Hippocampal formation (tissue), 2 donors: ENCODE measurements around the gene CLPSL2.
"Not testable (repeated sequence)": the region's sequence is repeated elsewhere in the genome, so short reads cannot be mapped to it uniquely, and the experiment has no call there.

Source experiments
- DNase-seq, 2 donors: peaks; one replicate each; lab custom pipeline; 2025; lab: John Stamatoyannopoulos, UW

Gene CLPSL2, protein sequence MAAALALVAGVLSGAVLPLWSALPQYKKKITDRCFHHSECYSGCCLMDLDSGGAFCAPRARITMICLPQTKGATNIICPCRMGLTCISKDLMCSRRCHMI

DNA sequence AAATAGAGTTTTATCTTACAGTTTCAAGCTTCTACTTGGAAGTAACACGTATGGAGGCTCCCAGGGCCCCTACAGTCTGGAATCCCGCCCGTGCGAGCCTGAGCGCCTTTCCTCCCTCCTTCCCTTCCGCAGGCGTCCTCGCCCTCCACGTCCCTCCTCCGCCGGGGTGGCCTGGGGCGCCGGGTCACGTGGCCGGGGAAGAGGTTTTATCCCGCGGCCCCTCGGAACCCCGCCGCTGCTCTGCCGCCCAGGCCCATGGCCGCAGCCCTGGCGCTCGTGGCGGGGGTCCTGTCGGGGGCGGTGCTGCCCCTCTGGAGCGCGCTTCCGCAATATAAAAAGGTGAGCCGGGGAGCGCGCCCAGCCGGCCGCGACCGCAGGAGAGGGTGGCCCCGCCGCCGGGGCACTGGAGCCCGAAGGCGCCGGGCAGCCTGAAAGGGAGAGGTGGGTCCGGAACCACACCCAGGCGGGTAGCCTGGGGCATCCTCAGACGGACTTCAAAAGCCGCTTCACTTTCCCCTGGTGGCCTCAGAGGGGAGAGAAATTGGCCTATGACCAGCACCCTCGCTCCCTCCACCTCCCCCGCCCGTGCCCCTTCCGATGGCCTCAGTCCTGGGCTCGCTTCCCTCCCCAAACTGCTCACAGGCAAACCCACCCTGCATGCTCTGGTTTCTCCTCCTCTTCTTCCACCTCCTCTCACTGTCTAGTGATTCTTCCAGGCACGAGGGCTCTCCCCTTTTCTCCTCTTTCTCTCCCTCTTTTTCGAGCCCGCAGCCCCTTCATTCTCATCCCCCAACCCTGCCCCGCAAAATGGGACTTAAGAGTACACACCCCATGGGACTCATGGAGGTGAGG, at the start of gene CLPSL2:
Gene CLPSL2, plus strand, starts transcription at position 235 of the 852 bp plus-strand sequence. Its CDS starts 21 bp downstream, at position 256.
- no peak for DNase-seq

DNA sequence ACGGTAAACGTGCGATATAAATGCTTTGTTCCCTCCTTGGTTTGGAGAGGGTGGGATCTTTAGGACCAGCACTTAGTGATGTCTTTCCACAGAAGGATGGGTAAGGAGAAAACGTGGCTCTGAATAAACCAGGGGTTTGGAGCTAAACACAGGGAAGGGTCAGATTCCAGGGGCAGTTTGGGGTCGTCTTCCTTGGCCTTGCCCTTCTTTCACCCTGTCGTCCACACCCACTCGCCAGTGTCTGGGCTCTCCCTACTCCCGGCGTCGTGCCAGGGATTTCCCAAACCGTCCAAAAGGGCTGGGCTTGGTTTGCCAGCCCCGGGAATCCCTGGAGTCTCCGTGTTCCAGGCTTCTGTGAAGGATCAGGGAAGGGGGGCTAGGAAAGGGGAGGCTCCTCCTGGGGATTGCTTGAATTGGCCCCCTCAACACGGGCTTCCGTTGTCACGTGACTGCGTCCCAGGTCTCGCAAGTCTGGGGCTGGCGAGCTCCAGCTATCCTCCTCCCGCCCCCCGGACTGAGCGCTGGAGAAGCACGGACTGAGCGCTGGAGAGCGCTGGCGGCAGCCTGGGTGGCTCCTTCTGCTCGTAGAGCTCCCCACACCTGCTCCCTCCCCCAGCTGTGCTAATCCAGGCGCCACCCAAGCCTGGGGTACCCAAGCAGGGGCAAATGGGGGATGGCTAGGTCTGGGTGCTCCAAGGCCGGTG, 49.0 kb upstream of the CLPSL2 start:
- DNase-seq = peak in 1 of 2 donors; percentile 46

DNA sequence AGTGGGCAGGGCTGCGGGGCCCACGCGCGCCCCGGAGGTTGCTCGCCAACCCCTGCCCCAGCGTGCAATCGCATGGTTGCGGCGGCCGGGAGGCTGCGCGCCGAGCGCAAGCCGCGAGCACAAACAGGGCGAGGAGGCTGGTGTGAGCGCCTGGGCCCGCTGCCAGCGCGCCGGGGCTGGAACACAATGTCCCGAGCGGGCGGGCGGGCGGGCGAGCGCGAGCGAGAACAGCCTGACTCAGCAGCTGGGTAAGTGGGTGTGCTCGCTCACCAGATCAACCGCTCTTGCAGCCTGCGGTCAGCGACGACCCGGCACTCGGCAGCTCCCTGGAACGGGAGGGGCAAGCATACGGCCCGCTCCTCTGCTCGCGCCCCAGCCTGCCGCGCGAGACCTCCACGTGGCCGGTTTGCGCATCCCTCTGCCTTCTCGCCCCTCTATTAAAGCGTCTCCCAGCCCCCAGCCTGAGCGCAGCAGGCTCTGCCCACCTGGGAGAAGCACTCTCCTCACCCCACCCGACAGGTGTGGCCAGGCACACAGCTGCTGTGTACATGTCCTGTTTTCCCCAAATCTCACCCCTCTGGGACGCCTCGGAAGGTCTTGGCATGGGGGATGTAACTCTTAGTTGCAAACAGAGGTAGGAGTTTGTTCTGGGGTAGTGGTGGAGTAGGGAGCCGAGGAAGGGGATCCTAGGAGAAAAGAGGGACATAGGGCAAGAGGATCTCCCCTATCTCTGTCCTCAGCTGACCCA, 48.3 kb upstream of the CLPSL2 start:
- DNase-seq = peak; percentile 88 to 89

DNA sequence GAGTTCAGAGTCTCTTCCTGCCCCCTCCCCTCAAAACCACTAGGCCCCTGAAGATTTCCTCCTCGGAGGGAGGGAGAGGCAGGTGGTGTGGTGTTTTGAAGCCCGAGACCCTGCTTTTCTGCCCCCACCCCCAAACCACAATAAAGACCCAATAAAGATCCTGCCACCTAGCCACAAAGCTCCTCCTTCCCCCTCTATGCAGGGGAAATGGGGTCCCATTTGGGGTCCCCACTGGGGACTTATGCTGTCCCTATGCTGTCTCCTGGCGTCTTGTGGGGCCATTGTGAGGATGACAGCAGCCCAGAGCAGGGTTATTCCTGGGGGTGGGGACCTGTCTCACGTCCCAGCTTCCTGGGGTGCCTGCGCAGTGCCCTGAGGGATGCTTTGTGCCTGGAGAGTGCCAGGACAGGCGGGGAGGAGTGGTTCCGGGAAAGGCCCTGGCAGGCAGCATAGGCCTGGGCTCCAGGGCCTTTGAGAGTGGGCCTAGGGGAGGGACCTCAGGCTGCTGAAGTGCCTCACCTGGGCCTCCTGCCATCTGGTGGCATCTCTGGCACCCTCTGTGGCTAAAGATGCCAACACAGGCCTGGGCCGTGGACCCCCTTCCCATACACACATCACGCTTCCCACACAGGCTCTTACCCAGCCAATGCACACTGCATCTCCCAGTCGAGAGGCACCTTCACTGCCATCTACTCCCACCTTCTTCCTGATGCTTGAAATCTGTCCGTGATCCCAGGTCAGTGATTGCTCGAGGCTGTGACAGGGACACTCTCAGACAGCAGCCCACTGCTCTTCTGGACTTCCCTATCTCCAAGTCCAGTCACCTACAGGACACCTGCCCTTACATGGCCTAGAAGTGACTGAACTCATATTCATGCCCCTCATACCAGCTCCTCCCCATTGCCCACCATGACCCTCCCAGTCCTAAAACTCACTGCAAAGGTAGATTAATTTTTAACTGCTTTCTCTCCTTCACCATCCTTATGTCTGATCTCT, 47.4 kb upstream of the CLPSL2 start:
- peak in 1 of 2 donors; percentile 40 for DNase-seq

DNA sequence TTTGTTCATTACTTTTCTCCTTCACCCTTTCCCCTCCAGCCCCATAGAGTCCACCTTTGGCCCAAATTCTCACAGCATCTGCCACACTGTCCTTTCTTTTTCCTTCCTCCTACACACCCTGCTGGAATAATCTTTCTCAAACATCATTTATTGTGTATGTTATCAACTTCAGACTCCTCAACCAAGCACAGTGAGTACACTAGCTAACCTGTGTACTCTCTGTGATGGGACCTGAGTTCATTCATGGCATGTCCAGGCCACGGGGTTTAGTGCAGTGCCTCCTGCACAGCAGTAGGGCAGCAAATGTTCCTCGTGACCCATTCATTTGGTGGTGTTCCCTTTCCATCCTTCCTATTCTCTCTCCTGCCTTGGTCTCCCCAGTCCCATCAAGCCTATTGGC, 46.7 kb upstream of the CLPSL2 start:
- DNase-seq = no peak

DNA sequence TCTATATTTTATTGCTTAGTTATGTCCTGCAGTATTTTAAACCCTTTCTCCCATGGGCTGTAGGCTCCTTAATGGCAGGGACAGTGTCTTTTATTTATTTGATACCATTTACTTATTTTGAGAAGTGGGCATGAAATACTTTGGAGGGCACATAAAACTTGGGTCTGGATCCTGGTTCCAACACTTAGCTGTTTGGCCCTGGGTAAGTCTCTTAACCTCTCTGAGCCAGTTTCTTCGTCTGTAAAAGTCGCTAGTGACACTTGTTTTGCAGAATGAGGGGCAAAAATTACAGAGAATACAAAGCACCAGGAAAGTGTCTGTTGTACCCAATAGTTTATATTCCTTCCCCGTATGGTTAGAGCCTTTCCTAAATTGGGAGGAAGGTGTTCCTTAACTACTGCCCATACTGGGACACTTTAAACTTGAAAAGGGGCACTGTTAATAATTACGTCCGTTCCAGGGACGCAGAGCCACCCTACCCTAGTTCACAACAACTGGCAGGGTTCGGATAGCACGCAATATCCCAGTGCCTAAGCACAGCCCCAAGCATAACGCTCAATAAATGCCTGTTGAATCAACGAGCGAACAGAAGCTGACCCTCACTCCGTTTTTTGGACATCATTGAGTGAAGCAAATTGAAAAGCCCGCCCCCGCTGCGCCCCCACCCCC, 45.5 kb upstream of the CLPSL2 start:
- DNase-seq = no peak

DNA sequence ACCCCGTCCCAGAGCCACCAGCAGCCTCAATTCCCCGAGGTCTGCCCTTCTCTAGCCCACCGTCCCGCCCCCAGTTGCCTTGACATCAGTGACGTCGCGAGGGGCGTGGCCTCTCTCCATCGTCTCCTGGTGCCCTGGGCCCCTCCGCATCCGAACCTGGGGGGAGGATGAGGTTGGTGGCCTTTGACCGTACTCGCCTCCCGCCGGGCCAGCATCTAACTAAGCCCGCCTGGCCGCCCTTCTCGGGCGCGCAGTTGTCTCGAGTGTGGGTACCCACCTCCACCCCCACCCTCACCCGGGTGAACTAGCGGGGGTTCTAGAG, 45.0 kb upstream of the CLPSL2 start:
- peak; percentile 88 to 90 for DNase-seq

DNA sequence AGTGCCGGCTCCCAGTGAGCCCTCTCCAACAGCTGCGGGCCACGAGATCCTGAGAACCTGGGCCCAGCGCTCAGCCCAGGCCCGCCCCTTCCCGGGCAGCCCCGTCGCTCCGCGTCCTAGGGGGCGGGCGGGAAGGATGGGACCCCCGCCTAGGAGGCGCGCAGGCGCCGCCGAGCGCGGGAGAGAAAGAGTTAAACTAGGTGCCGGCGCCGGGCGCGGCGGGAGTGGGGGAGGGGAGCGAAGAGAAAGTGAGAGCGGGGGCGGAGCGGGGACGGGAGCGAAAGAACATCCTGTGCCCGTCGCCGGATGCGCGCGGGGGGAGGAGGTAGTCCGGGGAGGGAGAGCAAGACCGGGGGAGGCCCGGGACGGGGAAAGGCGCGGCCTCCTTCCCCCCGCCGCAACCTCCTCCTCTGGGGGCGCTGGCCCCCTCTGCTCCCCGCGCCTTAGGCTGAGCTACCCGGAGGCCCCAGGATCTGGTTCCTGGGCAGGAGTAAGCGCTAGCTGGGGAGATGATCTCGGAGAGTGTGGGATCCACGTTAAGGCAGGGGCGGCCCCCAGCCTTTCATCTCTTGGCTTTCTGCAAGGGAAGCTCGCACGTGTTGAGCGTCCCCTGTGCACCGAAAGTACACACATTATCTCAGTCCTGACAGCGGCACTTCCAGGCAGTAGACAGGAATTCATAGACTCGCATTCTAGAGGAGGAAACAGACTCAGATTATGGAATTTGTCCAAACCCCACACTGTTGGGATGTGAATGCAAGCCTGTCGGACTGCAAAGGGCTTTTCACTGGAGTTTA, 44.5 kb upstream of the CLPSL2 start:
- peak; percentile 79 for DNase-seq

DNA sequence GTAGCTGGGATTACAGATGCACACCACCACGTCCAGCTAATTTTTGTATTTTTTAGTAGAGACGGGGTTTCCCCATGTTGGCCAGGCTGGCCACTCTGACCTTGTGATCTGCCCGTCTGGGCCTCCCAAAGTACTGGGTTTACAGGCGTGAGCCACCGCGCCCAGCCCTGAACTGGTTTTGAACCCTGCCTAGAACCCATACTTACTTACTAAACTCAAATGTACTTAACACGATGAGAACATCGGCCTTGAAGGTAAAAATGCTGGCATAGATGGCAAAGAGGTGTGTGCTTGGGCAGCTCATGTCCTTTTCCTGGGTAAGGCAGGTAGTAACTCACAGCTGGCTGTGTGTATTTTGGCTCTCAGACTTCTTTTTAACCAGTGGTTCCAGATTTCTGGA, 42.8 kb upstream of the CLPSL2 start:
- DNase-seq = no peak

DNA sequence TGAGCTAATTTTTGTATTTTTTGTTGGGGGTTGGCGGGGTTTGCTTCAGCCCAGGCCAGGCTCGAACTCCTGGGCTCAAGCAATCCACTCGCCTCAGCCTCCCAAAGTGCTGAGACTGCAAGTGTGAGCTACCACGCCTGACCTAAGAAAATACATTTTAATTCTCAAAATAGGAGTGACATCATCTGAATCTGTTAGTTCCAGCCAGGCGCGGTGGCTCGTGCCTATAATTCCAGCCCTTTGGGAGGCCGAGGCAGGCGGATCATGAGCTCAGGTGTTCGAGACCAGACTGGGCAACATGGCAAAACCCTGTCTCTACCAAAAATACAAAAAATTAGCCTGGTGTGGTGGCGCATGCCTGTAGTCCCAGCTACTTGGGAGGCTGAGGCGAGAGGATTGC, 42.1 kb upstream of the CLPSL2 start:
- not testable (repeated sequence) for DNase-seq

DNA sequence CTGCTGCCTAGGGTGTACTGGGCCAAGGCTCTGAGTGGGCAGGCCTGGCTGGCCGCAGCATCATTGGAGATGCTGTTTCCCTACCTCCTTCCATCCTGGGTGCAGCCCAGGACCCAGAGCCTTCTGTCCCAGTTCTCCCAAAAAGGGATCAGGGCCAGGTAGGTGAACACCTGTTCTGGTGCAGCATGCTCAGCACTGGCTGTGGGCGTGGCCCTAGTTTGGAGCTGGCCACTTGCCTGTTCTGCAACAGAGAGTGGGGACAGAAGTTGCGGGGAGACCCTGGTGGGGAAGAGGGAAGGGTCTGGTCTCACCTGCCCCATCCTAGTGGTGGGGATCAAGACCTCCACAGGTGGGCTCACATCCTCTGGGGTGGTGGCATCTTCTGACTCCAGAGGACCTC, 40.9 kb upstream of the CLPSL2 start:
- DNase-seq = no peak

DNA sequence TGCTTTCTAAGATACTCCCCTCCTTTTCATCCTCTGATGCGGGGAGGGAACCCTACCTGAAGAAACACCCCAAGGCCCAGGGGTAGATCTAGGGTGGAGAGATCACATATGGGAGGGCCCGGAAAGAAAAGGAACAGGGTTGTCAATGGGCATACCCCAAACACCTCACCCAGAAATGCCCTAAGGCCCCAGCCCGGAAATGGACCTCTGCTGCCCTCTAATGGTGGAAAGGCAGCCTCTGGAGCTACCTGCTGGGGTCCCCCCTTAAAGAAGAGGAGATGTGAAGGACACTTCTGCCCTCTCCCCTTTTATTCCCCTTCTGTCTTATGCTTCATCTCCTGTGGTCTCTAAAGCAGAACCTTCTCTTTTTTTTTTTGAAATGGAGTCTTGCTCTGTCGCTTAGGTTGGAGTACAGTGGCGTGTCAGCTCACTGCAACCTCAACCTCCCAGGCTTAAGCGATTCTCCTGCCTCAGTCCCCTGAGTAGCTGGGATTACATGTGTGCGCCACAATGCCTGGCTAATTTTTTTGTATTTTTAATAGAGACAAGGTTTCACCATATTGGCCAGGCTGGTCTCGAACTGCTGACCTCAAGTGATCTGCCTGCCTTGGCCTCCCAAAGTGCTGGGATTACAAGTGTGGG, 40.0 kb upstream of the CLPSL2 start:
- peak; percentile 51 to 71 for DNase-seq

DNA sequence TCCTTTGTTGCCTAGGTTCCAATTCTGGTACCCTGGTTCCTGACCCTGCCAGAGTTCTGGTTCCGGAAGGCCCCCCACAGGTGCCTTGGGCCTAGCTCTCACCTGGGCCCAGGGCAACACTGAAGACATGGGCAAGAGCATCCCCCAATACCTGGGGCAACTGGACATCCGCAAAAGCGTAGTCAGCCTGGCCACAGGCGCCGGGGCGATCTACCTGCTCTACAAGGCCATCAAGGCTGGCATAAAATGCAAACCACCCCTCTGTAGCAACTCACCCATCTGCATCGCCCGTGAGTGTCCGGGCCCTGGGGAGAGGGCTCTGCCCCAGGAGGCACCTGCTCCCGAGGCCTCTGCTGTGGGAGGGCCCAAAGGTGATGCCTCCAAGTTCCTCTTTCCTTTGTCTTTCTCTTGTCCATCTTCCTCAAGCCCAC, 39.4 kb upstream of the CLPSL2 start, which contains the start of gene ARMC12:
Gene ARMC12, plus strand, starts transcription at position 51 of the 431 bp plus-strand sequence. Its CDS starts 77 bp downstream, at position 128.
- DNase-seq = no peak

DNA sequence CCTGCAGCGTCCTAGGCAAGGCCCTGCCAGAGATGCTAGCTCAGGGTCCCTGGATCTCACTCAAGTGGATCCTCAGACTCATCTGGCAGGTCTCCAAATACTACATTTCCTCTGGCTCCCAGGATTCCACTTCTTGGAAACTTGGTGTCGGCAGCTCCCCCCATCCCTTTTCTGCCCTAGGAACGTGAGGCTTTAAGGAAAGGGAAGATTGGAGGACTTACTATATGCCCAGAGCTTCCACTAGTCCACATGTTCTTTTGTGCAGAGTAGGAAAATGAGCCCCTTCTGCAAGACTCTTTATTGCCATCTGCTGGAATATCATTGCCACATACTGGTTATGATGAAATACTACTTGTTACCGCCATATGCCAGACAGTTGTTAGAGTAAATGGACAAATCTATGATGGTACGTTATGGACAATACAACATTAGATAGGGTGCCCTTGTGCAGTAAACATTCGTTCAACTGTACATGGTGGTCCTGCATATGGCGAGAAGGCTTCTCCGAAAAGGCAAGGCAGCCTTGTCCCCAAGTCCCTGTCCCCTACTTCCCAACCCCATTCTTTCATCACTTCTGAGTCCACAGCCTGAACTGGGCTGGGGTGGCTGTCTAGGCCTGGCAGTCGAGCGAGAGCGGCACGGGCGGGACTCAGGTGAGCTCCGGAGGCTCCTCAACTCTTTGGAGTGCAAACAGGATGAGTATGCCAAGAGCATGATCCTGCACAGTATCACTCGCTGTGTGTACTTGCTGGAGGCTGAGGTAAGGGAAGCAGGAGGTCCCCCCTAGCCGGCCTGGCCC, 38.8 kb upstream of the CLPSL2 start:
- DNase-seq = peak in 1 of 2 donors; percentile 92

DNA sequence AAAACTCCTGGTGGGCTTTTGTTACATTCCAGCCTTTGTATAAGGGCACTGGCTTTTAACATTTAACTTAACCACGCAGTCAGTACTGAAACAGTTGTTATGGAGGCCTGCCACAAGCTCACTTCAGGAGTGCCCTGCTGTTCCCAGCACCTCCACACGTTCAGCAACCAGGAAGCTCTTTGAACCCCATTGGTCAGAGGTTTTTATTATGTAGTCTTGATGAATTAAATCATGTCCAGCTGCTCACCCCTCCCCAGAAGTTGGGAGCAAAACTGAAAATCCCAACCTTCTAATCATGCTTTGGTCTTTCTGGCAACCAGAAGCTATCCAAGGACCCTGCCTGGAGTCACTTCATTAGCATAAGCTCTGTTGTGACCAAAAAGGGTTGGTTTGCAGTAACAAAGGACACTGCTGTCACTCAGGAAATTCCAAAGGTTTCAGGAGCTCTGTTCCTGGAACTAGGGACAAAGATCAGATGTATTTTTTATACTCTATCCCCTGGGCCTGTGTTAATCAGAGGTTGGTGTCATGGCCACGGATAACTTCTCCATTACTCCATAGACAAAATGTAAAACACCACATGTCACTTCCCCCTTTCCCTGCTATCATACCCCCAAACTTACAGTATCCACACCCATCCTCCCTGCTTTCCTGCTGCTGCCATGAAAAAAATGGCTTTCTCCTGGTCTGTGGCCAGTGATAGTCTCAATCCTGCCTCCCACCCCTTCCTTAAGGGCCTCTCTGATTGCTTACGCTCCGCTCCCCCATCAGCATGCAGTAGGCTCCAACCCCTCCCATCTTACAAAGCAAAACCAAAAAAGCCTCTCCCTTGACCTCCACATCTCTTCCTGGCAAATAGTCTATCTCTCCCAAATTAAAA, 36.5 kb upstream of the CLPSL2 start:
- no peak for DNase-seq

DNA sequence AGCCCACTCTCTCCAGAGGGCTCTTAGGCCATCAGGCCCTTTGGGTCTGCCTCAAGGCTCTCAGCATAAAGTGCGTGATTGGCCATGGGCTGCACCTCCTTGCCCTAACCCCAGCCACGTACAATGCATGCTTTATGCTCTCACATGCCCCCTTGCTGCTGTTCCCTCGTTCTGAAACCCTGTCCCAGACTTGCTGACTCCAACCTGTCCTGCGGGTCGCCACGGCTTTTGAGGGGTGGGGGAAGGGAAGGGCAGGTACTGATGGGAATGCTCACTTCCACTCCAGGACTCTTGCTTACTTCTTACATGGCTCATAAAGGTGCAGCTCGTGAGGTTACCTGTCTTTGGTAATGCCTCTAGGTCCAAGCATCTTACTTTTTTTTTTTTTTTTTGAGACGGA, 33.6 kb upstream of the CLPSL2 start:
- DNase-seq = no peak

DNA sequence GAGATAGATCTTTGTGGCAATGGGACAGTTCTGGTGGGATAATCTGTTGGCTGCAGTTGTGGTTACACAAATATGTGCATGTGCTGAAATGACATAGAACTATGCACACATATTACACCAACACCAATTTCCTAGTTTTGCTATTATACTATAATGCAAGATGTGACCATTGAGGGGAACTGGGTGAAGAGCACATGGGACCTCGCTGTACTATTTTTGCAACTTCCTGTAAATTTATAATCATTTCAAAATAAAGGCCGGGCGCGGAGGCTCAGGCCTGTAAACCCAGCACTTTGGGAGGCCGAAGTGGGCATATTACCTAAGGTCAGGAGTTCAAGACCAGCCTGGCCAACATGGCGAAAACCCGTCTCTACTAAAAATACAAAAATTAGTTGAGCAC, 30.9 kb upstream of the CLPSL2 start:
- no peak for DNase-seq
